Motor neuron (in vitro differentiated cells): Measurements from ENCODE around the gene SMARCB1. TPM values are rescaled to one million over a fixed set of nuclear protein-coding genes. Genes with fewer than 3 reads are reported as not detected.
"Not testable (repeated sequence)": the region's sequence is repeated elsewhere in the genome, so short reads cannot be mapped to it uniquely, and the experiment has no call there.

ENCODE experiments used
- ATAC-seq, 8 experiments: fragments of 200-7000 bp; cut with Tn5 transposase; replicated peaks in 6 of 8; 2 replicates each; pipeline ENCODE4 v1.8.0; 2021; ENCODE audit warnings: mild to moderate bottlenecking in 8 of 8, moderate library complexity in 8 of 8
- H3K27ac ChIP-seq, 2 donors: fragments of 250-450 bp; sonication (Bioruptor Pico); 2 replicates each; pipeline ENCODE4 v1.9.0; 2021; ENCODE audit warnings: antibody characterized with exemption in 2 of 2, mild to moderate bottlenecking in 2 of 2, moderate library complexity in 1 of 2
- H3K4me1 ChIP-seq, 2 donors: fragments of 250-450 bp; sonication (Bioruptor Pico); replicated peaks in 1 of 2; 2 replicates each; pipeline ENCODE4 v1.6.1; 2021; ENCODE audit warnings: antibody characterized with exemption in 2 of 2, mild to moderate bottlenecking in 2 of 2, moderate library complexity in 1 of 2
- H3K4me3 ChIP-seq, 5 donors: fragments of 250-450 bp; sonication (Bioruptor Pico); 2 replicates each; pipeline ENCODE4 v1.9.0; 2021; ENCODE audit warnings: antibody characterized with exemption in 5 of 5, mild to moderate bottlenecking in 5 of 5, moderate library complexity in 4 of 5
- WGBS, 10 experiments: fragments of 450-650 bp; shearing (Covaris generic); methylation state at CpG; one replicate each; pipeline ENCODE4 v1.0.0; 2022; 5-methylcytosine and 5-hydroxymethylcytosine counted together
- in situ Hi-C, 9 experiments: fragments of 400-800 bp; cut with MboI; loops; one replicate each; pipeline ENCODE4 v1.15.0; 2021; ENCODE audit warnings: low sequenced_read_pairs in 9 of 9, low pct_unique_long_range_greater_than_20kb in 2 of 9; ENCODE audit not compliant: unreplicated experiment in 9 of 9
- total RNA-seq, 8 experiments: library from RNA; unstranded; fragments of 300-600 nt; gene quantifications; 2 replicates each; pipeline versions ENCODE4 v1.2.3 to v1.2.4, GENCODE V29; 2022

The SMARCB1 gene
- total RNA-seq, 8 experiments from 2014 or later: 58.9 to 177 (median 101) TPM

- WGBS, 10 experiments: 53 to 95% (median 92%) methylated on average over 2 to 6 of the region's 8 CpGs; no CpG with 5 or more reads in 5 of the 10 experiments
- ATAC-seq, H3K27ac ChIP-seq, H3K4me3 ChIP-seq, in situ Hi-C loops: not testable (repeated sequence)
- peaks cover 13 to 16% of the 10 kb centered on the region in 2 donors for H3K4me1 ChIP-seq
These were observed 73.4 kb downstream of the SMARCB1 start for GRCh38 chr22:23860187-23860586.

- no peak overlapping the region for H3K27ac ChIP-seq
- in situ Hi-C loops: no loop called here
- no peak overlapping the region for H3K4me3 ChIP-seq
- peak in 1 of 8 experiments; percentile 13 for ATAC-seq
- 60 to 90% (median 70%) methylated on average over 1 to 2 of the region's 3 CpGs; no CpG with 5 or more reads in 6 of the 10 experiments for WGBS, 10 experiments
- peaks cover 9 to 11% of the 10 kb centered on the region in 2 donors for H3K4me1 ChIP-seq
These were observed 75.3 kb downstream of the SMARCB1 start for GRCh38 chr22:23862103-23862502.

- 65 to 96% (median 93%) methylated on average over 2 to 10 of the region's 11 CpGs; no CpG with 5 or more reads in 1 of the 10 experiments for WGBS, 10 experiments
- in situ Hi-C loops, H3K4me1 ChIP-seq, H3K27ac ChIP-seq, ATAC-seq, H3K4me3 ChIP-seq: not testable (repeated sequence)
These were observed 77.9 kb downstream of the SMARCB1 start for GRCh38 chr22:23864499-23865154.

GRCh38 chr22:23868580-23868979 is 81.8 kb downstream of the SMARCB1 start:
- in situ Hi-C loops: no loop called here
- Histone ChIP-seq H3K4me3 (no peak overlapping the region), H3K27ac (no peak overlapping the region), H3K4me1 (no peaks in the 10 kb centered on the region)
- ATAC-seq: no peak
- WGBS, 10 experiments: 40 to 100% (median 83%) methylated on average over 1 to 2 of the region's 4 CpGs; no CpG with 5 or more reads in 5 of the 10 experiments

GRCh38 chr22:23874871-23875270 is 88.1 kb downstream of the SMARCB1 start:
- H3K4me1 ChIP-seq: peaks cover 8 to 12% of the 10 kb centered on the region in 2 donors
- H3K4me3 ChIP-seq: no peak overlapping the region
- H3K27ac ChIP-seq: no peak overlapping the region
- no peak for ATAC-seq
- in situ Hi-C loops: no loop called here
- 54 to 100% (median 88%) methylated on average over 2 to 4 of the region's 4 CpGs; no CpG with 5 or more reads in 2 of the 10 experiments for WGBS, 10 experiments

GRCh38 chr22:23875801-23876200 is 89.0 kb downstream of the SMARCB1 start:
- Histone ChIP-seq H3K4me3 (no peak overlapping the region), H3K27ac (no peak overlapping the region), H3K4me1 (peaks cover 8 to 12% of the 10 kb centered on the region in 2 donors)
- in situ Hi-C loops: no loop called here
- 0 to 100% (median 85%) methylated on average over 1 to 2 of the region's 2 CpGs; no CpG with 5 or more reads in 6 of the 10 experiments for WGBS, 10 experiments
- ATAC-seq: no peak

- ATAC-seq: peak in 1 of 8 experiments; percentile 11
- 85 to 100% (median 93%) methylated on average over 1 to 6 of the region's 8 CpGs; no CpG with 5 or more reads in 6 of the 10 experiments for WGBS, 10 experiments
- Histone ChIP-seq H3K27ac (peak overlapping the region in 1 of 2 donors; percentile 78), H3K4me3 (no peak overlapping the region), H3K4me1 (peaks cover 8 to 12% of the 10 kb centered on the region in 2 donors)
- in situ Hi-C loops: no loop called here
These were observed 90.8 kb downstream of the SMARCB1 start for GRCh38 chr22:23877566-23877965.

GRCh38 chr22:23878219-23878618 is 91.5 kb downstream of the SMARCB1 start:
- Histone ChIP-seq H3K4me3 (no peak overlapping the region), H3K4me1 (peaks cover 8 to 12% of the 10 kb centered on the region in 2 donors), H3K27ac (peak overlapping the region in 1 of 2 donors; percentile 78)
- in situ Hi-C loops: no loop called here
- 55 to 94% (median 80%) methylated on average over 1 to 4 of the region's 7 CpGs; no CpG with 5 or more reads in 3 of the 10 experiments for WGBS, 10 experiments
- peak in 5 of 8 experiments; percentile 58 to 78 (median 67) for ATAC-seq

- no peak for ATAC-seq
- Histone ChIP-seq H3K27ac (no peak overlapping the region), H3K4me3 (no peak overlapping the region), H3K4me1 (peaks cover 8 to 12% of the 10 kb centered on the region in 2 donors)
- in situ Hi-C loops: no loop called here
- 60% methylated on average over 1 of the region's 20 CpGs; no CpG with 5 or more reads in 9 of the 10 experiments for WGBS, 10 experiments
These were observed 95.6 kb downstream of the SMARCB1 start for GRCh38 chr22:23882370-23882769.

- Histone ChIP-seq H3K4me1 (peaks cover 0 to under 1% of the 10 kb centered on the region in 2 donors), H3K27ac (no peak overlapping the region), H3K4me3 (no peak overlapping the region)
- in situ Hi-C loops: no loop called here
- peak in 3 of 8 experiments; percentile 8 to 14 (median 14) for ATAC-seq
- 100% methylated on average over 1 to 5 of the region's 9 CpGs; no CpG with 5 or more reads in 7 of the 10 experiments for WGBS, 10 experiments
These were observed 96.9 kb downstream of the SMARCB1 start for GRCh38 chr22:23883658-23884057.

- Histone ChIP-seq H3K4me1 (no peaks in the 10 kb centered on the region), H3K4me3 (no peak overlapping the region), H3K27ac (no peak overlapping the region)
- ATAC-seq: peak in 3 of 8 experiments; percentile 24 to 60 (median 57)
- 67 to 100% (median 94%) methylated on average over 1 to 3 of the region's 9 CpGs; no CpG with 5 or more reads in 6 of the 10 experiments for WGBS, 10 experiments
- in situ Hi-C loops: no loop called here
These were observed 97.4 kb downstream of the SMARCB1 start for GRCh38 chr22:23884140-23884539.
